Caco-2 (cell line): ENCODE measurements around the gene BAG2. TPM values are rescaled to one million over a fixed set of nuclear protein-coding genes. Genes with fewer than 3 reads are reported as not detected.

ENCODE experiments used
- BruUV-seq: library from RNA; stranded (reverse); fragments of 400-500 nt; replicated peaks from 2 replicates; lab custom pipeline; 2021; lab: Mats Ljungman, UMichigan
- CTCF ChIA-PET: fragments of 300-600 bp; sonication (Branson Sonifier 250); formaldehyde crosslinking; loops from one replicate; lab custom pipeline; 2022; ENCODE audit warnings: antibody characterized with exemption; lab: Charles Lee
- POLR2A ChIA-PET: fragments of 300-600 bp; sonication (Branson Sonifier 250); formaldehyde crosslinking; loops from one replicate; lab custom pipeline; 2022; ENCODE audit warnings: antibody characterized with exemption; lab: Charles Lee
- DNase-seq, 2 experiments: peaks; one replicate each; pipeline versions ENCODE4 v3.0.0 to v3.0.0-alpha.2; 2020 to 2022
- H3K27me3 ChIP-seq: replicated peaks from 2 replicates; pipeline ENCODE4 v1.6.0; 2011; ENCODE audit warnings: low read length; ENCODE audit not compliant: control insufficient read depth, insufficient read depth
- H3K36me3 ChIP-seq: 2 replicates; pipeline ENCODE4 v1.5.1; 2011; ENCODE audit warnings: low read length; ENCODE audit not compliant: control insufficient read depth, insufficient read depth
- H3K4me1 ChIP-seq: fragments of 250-450 bp; sonication (Bioruptor Pico); 2 replicates; pipeline ENCODE4 v1.5.1; 2020; ENCODE audit warnings: mild to moderate bottlenecking
- H3K4me3 ChIP-seq: 2 replicates; pipeline ENCODE4 v1.5.1; 2011; ENCODE audit warnings: low read depth, mild to moderate bottlenecking, control low read depth, low read length
- H3K9me3 ChIP-seq: fragments of 250-450 bp; sonication (Bioruptor Pico); 2 replicates; pipeline ENCODE4 v1.5.1; 2020; ENCODE audit warnings: mild to moderate bottlenecking, moderate library complexity
- H3K27ac Mint-ChIP-seq: one replicate; pipeline ENCODE4 v1.8.0; 2022; ENCODE audit warnings: mixed read lengths; ENCODE audit not compliant: unreplicated experiment
- H3K27me3 Mint-ChIP-seq: one replicate; pipeline ENCODE4 v1.8.0; 2022; ENCODE audit warnings: mixed read lengths; ENCODE audit not compliant: insufficient read depth, unreplicated experiment
- H3K36me3 Mint-ChIP-seq: one replicate; pipeline ENCODE4 v1.8.0; 2022; ENCODE audit warnings: mild to moderate bottlenecking, mixed read lengths; ENCODE audit not compliant: insufficient read depth, unreplicated experiment
- H3K4me1 Mint-ChIP-seq: one replicate; pipeline ENCODE4 v1.8.0; 2022; ENCODE audit warnings: low read depth, mixed read lengths; ENCODE audit not compliant: unreplicated experiment
- H3K4me3 Mint-ChIP-seq: one replicate; pipeline ENCODE4 v1.8.0; 2022; ENCODE audit warnings: mild to moderate bottlenecking, moderate library complexity, mixed read lengths; ENCODE audit not compliant: unreplicated experiment
- H3K9me3 Mint-ChIP-seq: one replicate; pipeline ENCODE4 v1.8.0; 2022; ENCODE audit warnings: mixed read lengths; ENCODE audit not compliant: unreplicated experiment
- CTCF ChIP-seq, 2 experiments: fragments of 200-600 bp in 1 of 2; IDR thresholded peaks; 1 replicate in 1 of 2; 2 replicates in 1 of 2; pipeline versions ENCODE4 v1.5.1 to v1.8.0; 2011 to 2022; ENCODE audit warnings: antibody characterized with exemption in 1 of 2, control low read depth in 1 of 2, inconsistent platforms in 1 of 2, low read depth in 1 of 2, low read length in 1 of 2, mild to moderate bottlenecking in 1 of 2, moderate library complexity in 1 of 2; ENCODE audit not compliant: insufficient read depth in 1 of 2, severe bottlenecking in 1 of 2, unreplicated experiment in 1 of 2
- intact Hi-C: fragments of 100-400 bp; cut with micrococcal nuclease; formaldehyde crosslinking; loops from one replicate; pipeline ENCODE4 v1.10.0; 2022; ENCODE audit not compliant: unreplicated experiment
- total RNA-seq: library from RNA; stranded (reverse); gene quantifications from 2 replicates; pipeline ENCODE4 v1.2.3, GENCODE V29; 2022

BAG2 gene
- total RNA-seq, 1 experiment from 2014 or later: 9.5 TPM

- ChIA-PET POLR2A (interaction anchor here (0.5 to 0.6 kb wide), 2 partner anchors 50 to 127 kb away, joined by 3 to 4 read pairs; partner anchors contain the start of gene BAG2), CTCF (interaction anchor here (0.5 to 1.9 kb wide), 8 partner anchors 14 to 95 kb away, joined by 3 to 8 read pairs (median 4); partner anchors contain the start of genes BAG2 and PRIM2)
- Mint-ChIP-seq H3K27me3 (no peaks in the 10 kb centered on the region), H3K9me3 (no peaks in the 10 kb centered on the region), H3K4me1 (peaks cover 10% of the 10 kb centered on the region), H3K36me3 (peaks cover 12% of the 10 kb centered on the region), H3K27ac (peak within 1 kb of the TSS; percentile 90), H3K4me3 (peak within 1 kb of the TSS; percentile 94)
- Histone ChIP-seq H3K4me3 (peak within 1 kb of the TSS; percentile 78), H3K27me3 (no peaks in the 10 kb centered on the region), H3K36me3 (no peaks in the 10 kb centered on the region), H3K9me3 (no peaks in the 10 kb centered on the region), H3K4me1 (peaks cover 4% of the 10 kb centered on the region; the same call in 1 of the 2 replicates)
- intact Hi-C loops: loop anchor here (1.0 to 2.0 kb wide), 4 partner anchors 32 to 95 kb away; partner anchors contain the start of genes BAG2 and PRIM2
- TF ChIP-seq CTCF (IDR thresholded peaks at IDR 0.05; ENCODE audit: insufficient read depth in 1 of 2, low read depth in 1 of 2, low read length in 1 of 2, severe bottlenecking in 1 of 2, unreplicated experiment in 1 of 2): no peak
- DNase-seq: peak; percentile 81 to 93
- no TSS peak for BruUV-seq
These were observed 50.0 kb downstream of the BAG2 start, which contains the start of gene RAB23 for GRCh38 chr6:57221936-57222742. Gene RAB23, minus strand, starts transcription at chr6:57222307. Its CDS starts 11,927 bp downstream, at chr6:57210380.

- peaks cover 7% of the 10 kb centered on the region for H3K36me3 Mint-ChIP-seq
- peaks cover 10% of the 10 kb centered on the region for H3K4me1 Mint-ChIP-seq
- H3K4me3 ChIP-seq: peak overlapping the region; percentile 78
- peak in 1 of 2 experiments; percentile 20 for DNase-seq
- H3K27me3 ChIP-seq: no peaks in the 10 kb centered on the region
- H3K4me3 Mint-ChIP-seq: peak overlapping the region; percentile 94
- no peaks in the 10 kb centered on the region for H3K36me3 ChIP-seq
- TSS peak; percentile 65 for BruUV-seq
- no peaks in the 10 kb centered on the region for H3K9me3 Mint-ChIP-seq
- peaks cover 4% of the 10 kb centered on the region; the same call in 1 of the 2 replicates for H3K4me1 ChIP-seq
- H3K27ac Mint-ChIP-seq: peak overlapping the region; percentile 90
- no peak for TF ChIP-seq CTCF (IDR thresholded peaks at IDR 0.05; ENCODE audit: insufficient read depth in 1 of 2, low read depth in 1 of 2, low read length in 1 of 2, severe bottlenecking in 1 of 2, unreplicated experiment in 1 of 2)
- intact Hi-C loops: loop anchor here (1.0 kb wide), 2 partner anchors 46 to 95 kb away; partner anchors contain the start of gene PRIM2
- H3K9me3 ChIP-seq: no peaks in the 10 kb centered on the region
- no peaks in the 10 kb centered on the region for H3K27me3 Mint-ChIP-seq
- ChIA-PET POLR2A (no interaction called here), CTCF (no interaction called here)
These were observed 50.6 kb downstream of the BAG2 start for GRCh38 chr6:57222743-57223077.

- H3K4me3 ChIP-seq: no peak overlapping the region
- Mint-ChIP-seq H3K4me3 (no peak overlapping the region), H3K27ac (no peak overlapping the region), H3K36me3 (peaks cover 6% of the 10 kb centered on the region), H3K4me1 (peaks cover under 1% of the 10 kb centered on the region), H3K9me3 (no peaks in the 10 kb centered on the region), H3K27me3 (no peaks in the 10 kb centered on the region)
- peaks cover 4% of the 10 kb centered on the region; the same call in 1 of the 2 replicates for H3K4me1 ChIP-seq
- BruUV-seq: no TSS peak
- no peak for TF ChIP-seq CTCF (IDR thresholded peaks at IDR 0.05; ENCODE audit: insufficient read depth in 1 of 2, low read depth in 1 of 2, low read length in 1 of 2, severe bottlenecking in 1 of 2, unreplicated experiment in 1 of 2)
- POLR2A ChIA-PET: no interaction called here
- no peaks in the 10 kb centered on the region for H3K9me3 ChIP-seq
- no peaks in the 10 kb centered on the region for H3K27me3 ChIP-seq
- DNase-seq: no peak
- no peaks in the 10 kb centered on the region for H3K36me3 ChIP-seq
- CTCF ChIA-PET: no interaction called here
- intact Hi-C loops: no loop called here
These were observed 52.8 kb downstream of the BAG2 start for GRCh38 chr6:57224769-57225515.
